ENCODE data around the gene SLAIN2. TPM values are rescaled to one million over a fixed set of nuclear protein-coding genes. Genes with fewer than 3 reads are reported as not detected.
A peak's percentile ranks its signal among the peaks of the same experiment; 100 is the strongest.
"Not testable (repeated sequence)": the region's sequence is repeated elsewhere in the genome, so short reads cannot be mapped to it uniquely, and the experiment has no call there.

SLAIN2 gene
- total RNA-seq, 1 experiment from 2014 or later, result 64.6 TPM

DNA sequence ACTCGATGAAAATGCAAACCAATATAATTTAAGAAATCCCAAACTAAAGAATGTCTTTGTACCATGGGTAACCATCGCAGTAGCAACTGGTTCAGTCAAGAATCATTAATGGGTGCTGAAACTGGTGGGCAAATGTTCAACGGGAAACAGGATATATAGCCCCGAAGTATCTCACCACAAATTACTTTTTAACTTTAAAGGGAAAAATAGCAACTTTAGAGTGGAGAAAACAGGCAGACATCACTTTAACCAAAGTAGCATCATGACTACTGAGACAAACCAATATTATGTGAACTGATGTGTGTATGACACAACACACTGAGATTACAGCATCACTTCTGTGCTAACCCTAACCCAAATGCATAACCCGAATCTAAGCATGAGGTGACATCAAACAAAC, 33.8 kb upstream of the SLAIN2 start:
- no peaks in the 10 kb centered on the region for H3K79me2 ChIP-seq (ENCODE audit: low read length)
- H3K4me1 ChIP-seq (ENCODE audit: low read length), result peaks cover 4% of the 10 kb centered on the region; the same call in 1 of the 2 replicates
- H3K36me3 ChIP-seq (ENCODE audit: insufficient read depth, low read length), result no peaks in the 10 kb centered on the region
- no peak overlapping the region for H3K4me2 ChIP-seq (ENCODE audit: low read depth, low read length, poor library complexity, severe bottlenecking)
- no peaks in the 10 kb centered on the region for H4K20me1 ChIP-seq (ENCODE audit: insufficient read depth, low read depth, low read length)
- H2AFZ ChIP-seq (ENCODE audit: low read length), result no peak overlapping the region
- no peak overlapping the region for H3K27ac ChIP-seq (ENCODE audit: low read length)
- no peaks in the 10 kb centered on the region for H3K27me3 ChIP-seq (ENCODE audit: low read length)
- no peaks in the 10 kb centered on the region for H3K9me3 ChIP-seq (ENCODE audit: low read length)
- H3K4me3 ChIP-seq (ENCODE audit: low read length), result no peak overlapping the region
- no peaks in the 10 kb centered on the region for H3K9me2 ChIP-seq (replicated peaks; ENCODE audit: insufficient read depth, low read length)
- DNase-seq, result no peak
- H3K9ac ChIP-seq (ENCODE audit: low read length), result no peak overlapping the region

DNA sequence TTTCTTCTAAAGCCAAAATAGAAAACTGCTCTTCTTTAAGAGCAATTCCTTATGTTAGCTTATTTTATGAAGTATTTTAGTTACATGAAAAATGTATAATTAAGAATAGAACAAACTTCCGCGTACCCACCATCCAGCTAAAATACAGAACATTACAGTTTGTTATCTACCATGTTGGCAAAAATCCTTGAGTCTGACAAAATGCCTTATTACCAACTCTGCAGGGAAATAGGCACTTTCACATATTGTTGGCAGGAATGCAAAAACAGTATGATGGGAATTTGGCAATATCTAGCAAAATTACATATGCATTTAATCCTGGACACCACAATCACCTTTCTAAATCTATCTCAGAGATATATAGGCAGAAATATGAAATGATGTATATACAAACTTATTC, 32.4 kb upstream of the SLAIN2 start:
- no peak overlapping the region for H3K4me3 ChIP-seq (ENCODE audit: low read length)
- no peak overlapping the region for H2AFZ ChIP-seq (ENCODE audit: low read length)
- H3K27ac ChIP-seq (ENCODE audit: low read length), result no peak overlapping the region
- H3K4me2 ChIP-seq (ENCODE audit: low read depth, low read length, poor library complexity, severe bottlenecking), result no peak overlapping the region
- peaks cover 4% of the 10 kb centered on the region; the same call in 1 of the 2 replicates for H3K4me1 ChIP-seq (ENCODE audit: low read length)
- no peaks in the 10 kb centered on the region for H3K27me3 ChIP-seq (ENCODE audit: low read length)
- no peak for DNase-seq
- no peaks in the 10 kb centered on the region for H3K9me2 ChIP-seq (replicated peaks; ENCODE audit: insufficient read depth, low read length)
- no peaks in the 10 kb centered on the region for H3K36me3 ChIP-seq (ENCODE audit: insufficient read depth, low read length)
- no peaks in the 10 kb centered on the region for H4K20me1 ChIP-seq (ENCODE audit: insufficient read depth, low read depth, low read length)
- no peaks in the 10 kb centered on the region for H3K9me3 ChIP-seq (ENCODE audit: low read length)
- H3K79me2 ChIP-seq (ENCODE audit: low read length), result no peaks in the 10 kb centered on the region
- no peak overlapping the region for H3K9ac ChIP-seq (ENCODE audit: low read length)

DNA sequence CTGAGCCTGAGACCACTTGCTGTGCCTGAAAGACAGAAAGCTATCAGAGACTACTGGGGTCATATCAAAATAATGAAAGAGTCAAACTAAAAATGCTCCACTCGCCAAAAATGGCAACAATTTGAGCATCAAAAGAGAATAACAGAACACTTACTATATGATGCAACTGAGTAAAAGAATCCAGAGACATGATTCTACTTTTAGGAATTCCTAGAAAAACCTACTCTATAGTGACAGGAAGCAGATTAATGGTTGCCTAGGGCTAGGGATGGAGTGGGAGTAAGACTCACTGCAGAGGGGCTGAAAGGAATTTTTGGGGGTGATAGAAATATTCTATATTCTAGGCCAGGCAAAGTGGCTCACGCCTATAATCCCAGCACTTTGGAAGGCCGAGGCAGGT, 29.4 kb upstream of the SLAIN2 start:
- no peaks in the 10 kb centered on the region for H3K9me2 ChIP-seq (replicated peaks; ENCODE audit: insufficient read depth, low read length)
- no peaks in the 10 kb centered on the region for H4K20me1 ChIP-seq (ENCODE audit: insufficient read depth, low read depth, low read length)
- H3K27ac ChIP-seq (ENCODE audit: low read length), result no peak overlapping the region
- H3K4me2 ChIP-seq (ENCODE audit: low read depth, low read length, poor library complexity, severe bottlenecking), result no peak overlapping the region
- no peak overlapping the region for H2AFZ ChIP-seq (ENCODE audit: low read length)
- H3K9me3 ChIP-seq (ENCODE audit: low read length), result no peaks in the 10 kb centered on the region
- no peak overlapping the region for H3K4me3 ChIP-seq (ENCODE audit: low read length)
- DNase-seq, result no peak
- no peaks in the 10 kb centered on the region for H3K27me3 ChIP-seq (ENCODE audit: low read length)
- no peaks in the 10 kb centered on the region for H3K36me3 ChIP-seq (ENCODE audit: insufficient read depth, low read length)
- H3K79me2 ChIP-seq (ENCODE audit: low read length), result no peaks in the 10 kb centered on the region
- H3K4me1 ChIP-seq (ENCODE audit: low read length), result 0 out of 2 replicates have a peak, but pooled peaks cover 5% of the 10 kb centered on the region
- no peak overlapping the region for H3K9ac ChIP-seq (ENCODE audit: low read length)

DNA sequence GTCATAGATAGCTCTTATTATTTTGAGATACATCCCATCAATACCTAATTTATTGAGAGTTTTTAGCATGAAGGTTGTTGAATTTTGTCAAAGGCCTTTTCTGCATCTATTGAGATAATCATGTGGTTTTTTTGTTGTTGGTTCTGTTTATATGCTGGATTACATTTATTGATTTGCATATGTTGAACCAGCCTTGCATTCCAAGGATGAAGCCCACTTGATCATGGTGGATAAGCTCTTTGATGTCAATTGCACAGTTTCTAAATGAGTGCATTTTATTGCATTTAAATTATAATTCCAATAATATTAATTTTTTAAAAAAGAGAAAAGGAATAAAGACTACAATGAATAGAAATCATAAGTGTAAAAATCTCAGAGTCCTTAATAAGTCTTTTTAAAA, 26.6 kb upstream of the SLAIN2 start:
- H4K20me1 ChIP-seq (ENCODE audit: insufficient read depth, low read depth, low read length); H3K9me2 ChIP-seq (replicated peaks; ENCODE audit: insufficient read depth, low read length); H3K9ac ChIP-seq (ENCODE audit: low read length); H3K9me3 ChIP-seq (ENCODE audit: low read length); H3K4me3 ChIP-seq (ENCODE audit: low read length); H3K4me2 ChIP-seq (ENCODE audit: low read depth, low read length, poor library complexity, severe bottlenecking); H3K36me3 ChIP-seq (ENCODE audit: insufficient read depth, low read length); H3K79me2 ChIP-seq (ENCODE audit: low read length); H3K27me3 ChIP-seq (ENCODE audit: low read length); H3K27ac ChIP-seq (ENCODE audit: low read length); DNase-seq; H2AFZ ChIP-seq (ENCODE audit: low read length); H3K4me1 ChIP-seq (ENCODE audit: low read length): not testable (repeated sequence)

DNA sequence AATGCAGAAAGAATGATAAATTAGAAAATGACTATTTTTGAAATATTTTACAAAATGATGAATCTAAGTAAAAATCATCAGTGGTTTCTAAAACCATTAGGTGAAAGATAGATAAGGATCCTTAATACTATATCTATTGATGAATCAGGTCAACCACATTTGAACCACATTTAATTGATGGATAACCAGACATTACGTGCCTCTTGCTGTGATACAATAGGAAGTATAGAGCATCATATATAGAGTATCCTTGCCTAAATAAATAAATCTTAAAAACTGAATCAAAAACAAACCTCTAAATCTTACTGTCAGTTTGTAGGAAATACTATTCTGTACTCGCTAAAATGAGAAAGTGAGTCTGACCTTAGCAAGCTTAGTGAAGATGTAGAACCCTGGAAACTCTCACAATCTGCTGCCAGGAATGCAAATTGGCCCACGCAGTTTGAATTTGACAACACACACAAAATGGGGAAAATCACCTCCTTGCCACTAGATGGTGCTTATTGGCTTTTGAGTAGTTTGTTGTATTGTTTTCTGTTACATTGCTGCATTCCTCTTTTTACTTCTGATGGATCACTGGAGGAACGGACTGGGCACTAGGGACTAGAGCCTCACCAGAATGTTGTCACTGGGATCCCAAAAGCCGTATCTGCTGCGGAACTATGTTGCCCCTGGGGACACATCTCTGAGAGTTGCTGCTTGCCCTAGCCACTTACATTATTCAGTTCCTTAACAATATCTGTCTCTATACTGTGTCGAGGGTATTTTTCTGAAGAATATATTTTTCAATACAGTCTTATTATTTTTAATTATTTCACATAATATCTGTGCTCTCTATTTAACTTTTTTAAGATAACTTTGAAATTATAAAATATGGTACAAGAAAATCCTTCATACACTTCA, 25.4 kb upstream of the SLAIN2 start:
- Histone ChIP-seq H2AFZ (ENCODE audit: low read length) (no peak overlapping the region), H3K9me2 (replicated peaks; ENCODE audit: insufficient read depth, low read length) (no peaks in the 10 kb centered on the region), H3K9ac (ENCODE audit: low read length) (no peak overlapping the region), H3K27me3 (ENCODE audit: low read length) (no peaks in the 10 kb centered on the region), H3K79me2 (ENCODE audit: low read length) (no peaks in the 10 kb centered on the region), H3K4me3 (ENCODE audit: low read length) (no peak overlapping the region), H3K27ac (ENCODE audit: low read length) (no peak overlapping the region), H3K4me2 (ENCODE audit: low read depth, low read length, poor library complexity, severe bottlenecking) (peak overlapping the region; percentile 50), H3K9me3 (ENCODE audit: low read length) (no peaks in the 10 kb centered on the region), H3K36me3 (ENCODE audit: insufficient read depth, low read length) (no peaks in the 10 kb centered on the region), H3K4me1 (ENCODE audit: low read length) (0 out of 2 replicates have a peak, but pooled peaks cover 5% of the 10 kb centered on the region), H4K20me1 (ENCODE audit: insufficient read depth, low read depth, low read length) (no peaks in the 10 kb centered on the region)
- peak; percentile 81 for DNase-seq

DNA sequence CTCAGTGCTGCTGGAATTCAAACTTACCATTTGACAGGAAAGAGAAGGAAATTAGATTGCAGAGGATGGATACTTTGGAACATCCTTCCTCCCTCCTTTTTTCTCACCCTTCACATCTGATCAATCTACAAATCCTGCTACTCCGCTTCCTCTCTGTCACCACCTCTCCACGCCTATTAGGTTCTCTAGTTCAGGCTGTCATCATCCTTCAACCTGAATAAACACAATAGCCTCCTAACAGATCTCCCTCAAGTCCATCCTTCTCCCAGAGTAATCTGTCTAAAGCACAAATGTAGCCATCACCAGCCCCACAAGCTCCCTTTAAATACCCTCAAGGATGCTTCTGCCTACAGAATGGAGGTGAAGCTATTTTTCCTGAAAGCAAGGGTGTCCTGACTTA, 20.0 kb upstream of the SLAIN2 start:
- no peak for DNase-seq
- H3K79me2 ChIP-seq (ENCODE audit: low read length), result no peaks in the 10 kb centered on the region
- no peak overlapping the region for H2AFZ ChIP-seq (ENCODE audit: low read length)
- H3K36me3 ChIP-seq (ENCODE audit: insufficient read depth, low read length), result no peaks in the 10 kb centered on the region
- no peak overlapping the region for H3K9ac ChIP-seq (ENCODE audit: low read length)
- no peak overlapping the region for H3K27ac ChIP-seq (ENCODE audit: low read length)
- H3K9me2 ChIP-seq (replicated peaks; ENCODE audit: insufficient read depth, low read length), result no peaks in the 10 kb centered on the region
- H3K4me1 ChIP-seq (ENCODE audit: low read length), result no peaks in the 10 kb centered on the region
- no peaks in the 10 kb centered on the region for H3K9me3 ChIP-seq (ENCODE audit: low read length)
- no peaks in the 10 kb centered on the region for H3K27me3 ChIP-seq (ENCODE audit: low read length)
- H4K20me1 ChIP-seq (ENCODE audit: insufficient read depth, low read depth, low read length), result no peaks in the 10 kb centered on the region
- no peak overlapping the region for H3K4me3 ChIP-seq (ENCODE audit: low read length)
- no peak overlapping the region for H3K4me2 ChIP-seq (ENCODE audit: low read depth, low read length, poor library complexity, severe bottlenecking)

DNA sequence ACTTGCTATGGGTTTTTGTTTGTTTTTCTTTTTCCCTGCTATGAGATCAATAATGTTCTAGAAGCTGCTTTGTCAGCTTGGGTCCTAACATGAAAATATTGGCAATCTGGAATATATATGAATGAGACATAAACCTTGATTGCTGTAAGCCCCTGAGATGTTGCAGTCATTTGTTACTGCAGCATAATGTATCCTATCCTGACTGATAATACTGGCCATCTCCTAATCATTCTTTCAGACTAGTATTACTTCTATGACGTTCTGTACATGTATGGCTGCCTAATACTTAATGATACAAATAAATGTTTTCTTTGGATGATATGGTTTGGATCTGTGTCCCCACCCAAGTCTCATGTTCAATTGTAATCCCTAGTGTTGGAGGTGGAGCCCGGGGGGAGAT, 19.3 kb upstream of the SLAIN2 start:
- H3K79me2 ChIP-seq (ENCODE audit: low read length), result no peaks in the 10 kb centered on the region
- H2AFZ ChIP-seq (ENCODE audit: low read length), result no peak overlapping the region
- H3K4me3 ChIP-seq (ENCODE audit: low read length), result no peak overlapping the region
- H3K36me3 ChIP-seq (ENCODE audit: insufficient read depth, low read length), result no peaks in the 10 kb centered on the region
- H3K9me2 ChIP-seq (replicated peaks; ENCODE audit: insufficient read depth, low read length), result no peaks in the 10 kb centered on the region
- no peak overlapping the region for H3K27ac ChIP-seq (ENCODE audit: low read length)
- no peak overlapping the region for H3K4me2 ChIP-seq (ENCODE audit: low read depth, low read length, poor library complexity, severe bottlenecking)
- DNase-seq, result no peak
- H3K27me3 ChIP-seq (ENCODE audit: low read length), result no peaks in the 10 kb centered on the region
- H3K4me1 ChIP-seq (ENCODE audit: low read length), result no peaks in the 10 kb centered on the region
- H4K20me1 ChIP-seq (ENCODE audit: insufficient read depth, low read depth, low read length), result no peaks in the 10 kb centered on the region
- no peaks in the 10 kb centered on the region for H3K9me3 ChIP-seq (ENCODE audit: low read length)
- no peak overlapping the region for H3K9ac ChIP-seq (ENCODE audit: low read length)

DNA sequence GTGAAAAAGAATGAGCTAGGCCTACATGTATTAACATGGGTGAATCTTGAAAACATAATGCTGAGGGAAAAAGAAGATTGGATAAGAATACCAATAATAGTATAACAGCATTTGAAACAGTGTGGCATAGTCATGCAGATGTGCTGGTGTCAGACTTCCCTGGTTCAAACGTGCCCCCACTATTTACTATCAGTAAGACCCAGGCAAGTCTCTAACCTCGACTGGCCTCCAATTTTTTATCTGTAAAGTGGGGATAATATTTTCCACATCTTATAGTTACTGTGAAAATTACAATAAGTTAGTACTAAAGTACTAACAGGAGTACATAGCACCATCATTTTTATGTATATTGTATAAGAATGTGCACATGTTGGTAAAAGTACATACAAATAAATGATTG, 17.0 kb upstream of the SLAIN2 start:
- Histone ChIP-seq H3K4me3 (ENCODE audit: low read length) (no peak overlapping the region), H3K36me3 (ENCODE audit: insufficient read depth, low read length) (no peaks in the 10 kb centered on the region), H4K20me1 (ENCODE audit: insufficient read depth, low read depth, low read length) (no peaks in the 10 kb centered on the region), H3K9me3 (ENCODE audit: low read length) (no peaks in the 10 kb centered on the region), H3K9me2 (replicated peaks; ENCODE audit: insufficient read depth, low read length) (no peaks in the 10 kb centered on the region), H3K27ac (ENCODE audit: low read length) (no peak overlapping the region), H3K4me1 (ENCODE audit: low read length) (no peaks in the 10 kb centered on the region), H3K4me2 (ENCODE audit: low read depth, low read length, poor library complexity, severe bottlenecking) (no peak overlapping the region), H3K9ac (ENCODE audit: low read length) (no peak overlapping the region), H3K79me2 (ENCODE audit: low read length) (no peaks in the 10 kb centered on the region), H2AFZ (ENCODE audit: low read length) (no peak overlapping the region), H3K27me3 (ENCODE audit: low read length) (no peaks in the 10 kb centered on the region)
- no peak for DNase-seq

Measured in Karpas-422 (cell line).